Measurements from ENCODE around the gene RALGAPA2. TPM values are rescaled to one million over a fixed set of nuclear protein-coding genes. Genes with fewer than 3 reads are reported as not detected.

The RALGAPA2 gene
- polyA plus RNA-seq, 1 experiment: 2.2 TPM

- no peak for DNase-seq (ENCODE audit: low read depth, low spot score)
- Histone ChIP-seq H3K4me3 (ENCODE audit: low read depth, low read length) (no peak overlapping the region), H3K27ac (ENCODE audit: low read depth, low read length) (no peak overlapping the region), H3K9me3 (ENCODE audit: control insufficient read depth, insufficient read depth, low read length) (no peaks in the 10 kb centered on the region), H3K27me3 (ENCODE audit: control insufficient read depth, insufficient read depth, low read length) (no peaks in the 10 kb centered on the region)
- no peak for TF ChIP-seq CTCF (IDR thresholded peaks at IDR 0.05; ENCODE audit: low read depth, low read length)
- ChIA-PET POLR2A (no interaction called here), CTCF (no interaction called here)
Measured at GRCh38 chr20:20427227-20427864, 285.1 kb downstream of the RALGAPA2 start.

GRCh38 chr20:20426655-20426907 lies 285.9 kb downstream of the RALGAPA2 start:
- no peak overlapping the region for H3K4me3 ChIP-seq (ENCODE audit: low read depth, low read length)
- no peak for DNase-seq (ENCODE audit: low read depth, low spot score)
- no peak for TF ChIP-seq CTCF (IDR thresholded peaks at IDR 0.05; ENCODE audit: low read depth, low read length)
- H3K27me3 ChIP-seq (ENCODE audit: control insufficient read depth, insufficient read depth, low read length): no peaks in the 10 kb centered on the region
- no peaks in the 10 kb centered on the region for H3K9me3 ChIP-seq (ENCODE audit: control insufficient read depth, insufficient read depth, low read length)
- H3K27ac ChIP-seq (ENCODE audit: low read depth, low read length): no peak overlapping the region
- ChIA-PET POLR2A (no interaction called here), CTCF (no interaction called here)

- ChIA-PET CTCF (interaction anchor here (0.7 kb wide), 1 partner anchor 143 kb away, joined by 3 read pairs; no protein-coding TSS in a partner anchor), POLR2A (no interaction called here)
- Histone ChIP-seq H3K4me3 (ENCODE audit: low read depth, low read length) (no peak overlapping the region), H3K27me3 (ENCODE audit: control insufficient read depth, insufficient read depth, low read length) (no peaks in the 10 kb centered on the region), H3K9me3 (ENCODE audit: control insufficient read depth, insufficient read depth, low read length) (no peaks in the 10 kb centered on the region), H3K27ac (ENCODE audit: low read depth, low read length) (no peak overlapping the region)
- TF ChIP-seq CTCF (IDR thresholded peaks at IDR 0.05; ENCODE audit: low read depth, low read length): no peak
- no peak for DNase-seq (ENCODE audit: low read depth, low spot score)
Measured at GRCh38 chr20:20425823-20426654, 286.4 kb downstream of the RALGAPA2 start.

- H3K27ac ChIP-seq (ENCODE audit: low read depth, low read length): no peak overlapping the region
- no peak for TF ChIP-seq CTCF (IDR thresholded peaks at IDR 0.05; ENCODE audit: low read depth, low read length)
- no peak for DNase-seq (ENCODE audit: low read depth, low spot score)
- H3K4me3 ChIP-seq (ENCODE audit: low read depth, low read length): no peak overlapping the region
- H3K27me3 ChIP-seq (ENCODE audit: control insufficient read depth, insufficient read depth, low read length): no peaks in the 10 kb centered on the region
- ChIA-PET CTCF (no interaction called here), POLR2A (no interaction called here)
- no peaks in the 10 kb centered on the region for H3K9me3 ChIP-seq (ENCODE audit: control insufficient read depth, insufficient read depth, low read length)
Measured at GRCh38 chr20:20423117-20423516, 289.3 kb downstream of the RALGAPA2 start.
